Activated CD4-positive, CD25-positive, alpha-beta regulatory T cell treated with anti-CD3 and anti-CD28 coated beads, Interleukin-2, amount 50 U/mL, for 16 hours (primary cell): Measurements from ENCODE around the gene PADI6.
"Not testable (repeated sequence)": the region's sequence is repeated elsewhere in the genome, so short reads cannot be mapped to it uniquely, and the experiment has no call there.

Experiments used
- DNase-seq: peaks from one replicate; pipeline ENCODE4 v3.0.0-alpha.2; 2020; ENCODE audit warnings: low read depth, low spot score

Gene PADI6

GRCh38 chr1:17404034-17404684 is 32.2 kb downstream of the PADI6 start:
- no peak for DNase-seq

DNA sequence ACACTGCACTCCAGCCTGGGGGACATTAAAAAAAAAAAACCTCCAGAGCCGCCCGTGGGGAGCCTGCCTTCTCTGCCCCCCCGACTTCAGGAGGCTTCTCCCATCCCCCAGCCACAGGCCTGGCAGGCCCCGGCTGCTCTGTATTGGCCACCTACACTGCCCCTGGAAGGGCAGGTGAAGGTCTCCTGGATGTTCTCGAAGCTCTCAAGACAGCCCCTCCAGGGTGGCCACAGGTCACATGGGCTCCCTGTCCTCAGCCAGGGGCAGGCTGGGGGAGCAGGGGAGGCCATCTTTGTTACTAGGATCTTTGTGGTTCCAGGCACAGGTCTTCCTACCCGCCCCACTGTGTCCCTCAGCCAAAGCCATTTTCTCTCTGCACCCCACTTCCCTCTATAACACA is 32.8 kb downstream of the PADI6 start:
- DNase-seq = no peak

- DNase-seq = peak; percentile 6
Observed at GRCh38 chr1:17405898-17406759, 34.1 kb downstream of the PADI6 start.

DNA sequence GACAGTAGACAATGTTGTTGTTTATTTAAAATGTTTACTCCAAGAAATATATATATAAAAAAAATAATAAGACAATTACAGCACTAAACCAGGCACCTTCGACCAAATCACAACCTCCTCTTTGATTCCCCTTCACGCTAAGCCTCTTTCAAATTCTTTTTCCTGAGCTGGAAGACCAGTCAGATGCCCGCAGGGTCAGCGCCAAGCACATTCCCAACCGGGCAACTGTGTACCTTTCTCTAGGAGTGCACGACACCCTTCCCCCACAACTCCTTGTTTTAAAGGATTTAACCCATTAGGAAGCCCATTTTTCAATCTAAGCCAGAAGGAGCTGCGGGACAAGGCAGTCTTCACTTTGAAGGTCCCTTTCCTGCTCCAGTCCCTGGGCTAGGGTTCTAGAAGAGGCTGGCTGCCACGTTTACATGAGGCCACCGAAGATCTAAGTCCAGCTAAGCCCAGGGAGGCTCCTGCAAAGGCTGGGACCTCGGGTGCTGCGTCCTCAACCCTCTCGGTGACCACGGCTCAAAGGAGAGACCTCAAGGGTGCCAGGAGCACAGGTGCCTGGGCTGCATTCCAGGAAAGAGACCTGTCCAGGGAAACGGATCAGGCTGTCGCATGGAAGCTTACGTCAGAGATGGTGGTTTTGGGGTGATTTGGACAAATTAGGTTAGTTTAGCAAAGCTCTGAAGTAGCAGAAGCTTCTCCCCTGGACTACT is 34.9 kb downstream of the PADI6 start:
- not testable (repeated sequence) for DNase-seq

DNA sequence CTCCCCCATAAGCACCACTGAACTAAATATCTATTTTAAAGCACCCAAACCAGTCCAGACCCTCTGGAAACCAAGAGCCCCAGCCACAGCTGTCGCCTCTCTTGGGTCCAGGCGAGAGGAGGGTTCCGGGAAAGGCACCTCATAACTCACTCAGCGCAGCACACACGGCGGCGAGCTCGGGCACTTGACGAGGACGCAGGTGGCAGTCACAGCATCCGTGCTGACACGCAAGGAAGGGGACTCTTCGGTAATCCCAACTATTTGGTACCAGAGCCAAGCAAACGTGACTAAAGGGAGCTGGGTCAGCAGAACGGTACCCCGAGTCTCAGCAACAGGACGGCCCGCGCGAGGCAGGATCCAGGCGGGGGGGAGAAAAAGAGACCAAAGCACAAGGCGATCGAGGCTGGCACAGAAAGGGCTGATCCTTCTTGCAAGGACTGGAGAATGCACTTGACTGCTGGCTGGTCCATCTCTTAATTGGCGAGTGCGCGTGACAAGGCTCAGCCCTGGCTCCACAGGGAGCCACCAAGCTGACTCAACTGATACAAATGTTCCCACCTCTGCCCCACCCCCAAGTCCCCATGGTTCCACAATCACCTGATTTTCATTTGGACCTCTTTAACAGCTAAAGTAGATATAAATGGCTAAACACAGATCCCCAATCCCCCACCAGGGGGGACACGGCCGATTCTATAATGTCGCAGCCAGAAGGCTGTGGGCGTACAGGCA is 36.0 kb downstream of the PADI6 start:
- DNase-seq = not testable (repeated sequence)

- no peak for DNase-seq
Observed at GRCh38 chr1:17409391-17409811, 37.4 kb downstream of the PADI6 start.

DNA sequence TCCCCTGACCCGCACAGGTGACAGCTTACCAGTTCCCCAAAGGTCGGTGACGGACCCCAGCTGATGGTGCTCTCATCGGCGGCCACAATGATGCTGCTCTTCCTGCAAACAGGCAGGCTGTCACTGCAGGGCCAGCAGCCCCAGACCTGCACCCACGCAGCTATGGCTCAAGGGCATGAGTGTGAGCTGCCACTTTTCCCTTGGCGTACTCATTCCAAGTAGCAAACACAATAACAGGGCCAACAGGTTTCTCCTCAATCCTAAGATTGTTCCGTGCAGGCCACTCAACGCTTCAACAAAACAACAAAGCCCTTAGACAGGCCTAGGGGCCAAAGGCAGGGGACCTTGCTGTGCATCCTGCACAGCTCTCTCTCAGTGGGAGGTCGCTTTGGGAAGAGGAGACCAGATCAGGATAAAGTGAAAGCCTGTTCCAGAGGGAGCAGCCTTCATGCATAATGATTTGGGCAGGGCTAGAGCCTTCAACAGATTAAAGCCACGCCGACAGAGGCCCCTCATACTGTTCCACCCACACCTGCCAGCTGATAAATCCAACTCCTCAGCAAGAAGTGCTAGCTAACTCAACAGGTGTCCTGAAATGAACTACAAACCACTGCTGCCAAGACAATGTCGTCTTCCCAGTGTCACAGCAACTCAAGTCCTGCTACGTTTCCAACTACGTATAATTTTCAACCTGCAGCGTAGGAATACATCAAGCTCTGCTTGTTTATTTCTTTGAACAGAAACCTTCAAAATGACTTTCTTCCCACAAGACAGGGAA is 40.3 kb downstream of the PADI6 start:
- DNase-seq = no peak

- DNase-seq = no peak
Observed at GRCh38 chr1:17414022-17414421, 42.0 kb downstream of the PADI6 start.

- no peak for DNase-seq
Observed at GRCh38 chr1:17416389-17416788, 44.4 kb downstream of the PADI6 start.

DNA sequence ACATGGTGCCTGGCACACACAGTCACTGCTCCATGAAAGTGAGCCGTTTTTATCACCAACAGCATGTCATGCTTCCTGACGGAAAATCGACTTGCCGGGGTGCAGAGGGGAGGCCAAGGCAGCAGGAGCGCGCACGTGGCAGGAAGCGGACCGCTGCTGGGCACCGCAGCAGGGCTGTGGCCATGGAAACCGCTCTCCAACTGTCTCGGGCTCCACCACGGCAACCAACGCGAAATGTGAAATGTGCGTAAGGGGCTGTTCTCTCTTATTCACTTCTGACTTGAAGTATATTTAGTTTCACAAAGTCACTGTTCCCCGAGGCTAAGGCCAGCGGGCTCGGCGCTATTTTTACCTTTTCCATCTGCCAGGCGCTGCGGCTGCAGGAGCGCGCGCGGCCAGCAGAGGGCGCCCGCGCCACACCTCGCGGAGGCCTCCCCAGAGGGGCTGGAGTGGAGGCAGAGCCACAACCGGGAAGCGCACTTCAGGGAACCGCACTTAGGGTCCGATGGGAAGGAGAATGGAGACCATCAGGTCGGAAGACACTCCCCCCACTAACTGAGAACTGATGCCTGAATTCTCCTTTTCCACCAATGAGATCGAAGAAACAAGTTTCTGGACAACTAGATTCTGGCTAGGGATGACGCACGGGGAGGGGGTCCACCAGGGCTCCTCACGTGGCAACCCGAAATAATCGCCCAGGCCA is 47.8 kb downstream of the PADI6 start:
- DNase-seq = peak; percentile 37

DNA sequence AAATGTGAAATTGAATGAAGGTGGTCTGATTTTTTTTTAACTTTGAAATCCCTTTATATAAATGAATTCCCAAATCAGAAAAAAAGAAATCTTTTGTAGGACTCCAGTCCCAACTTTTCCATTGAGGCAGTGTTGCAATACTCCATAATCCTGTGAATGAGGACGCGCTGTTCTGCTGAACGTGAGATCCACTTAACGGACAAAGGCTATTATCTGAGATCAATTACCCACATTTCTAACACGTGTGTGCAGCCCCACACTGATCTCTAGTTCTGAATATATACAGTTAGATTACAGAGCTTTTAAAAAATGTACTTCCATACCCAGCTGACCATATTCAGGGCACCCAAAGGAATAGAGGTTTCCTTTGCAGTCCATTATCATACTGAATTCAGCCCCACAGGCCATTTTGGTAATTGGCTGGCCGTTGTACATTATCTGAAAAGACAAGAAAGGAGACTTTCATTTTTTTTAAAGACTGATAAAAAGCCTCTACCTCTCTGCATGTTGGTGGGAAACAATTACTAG is 48.5 kb downstream of the PADI6 start:
- DNase-seq = no peak

DNA sequence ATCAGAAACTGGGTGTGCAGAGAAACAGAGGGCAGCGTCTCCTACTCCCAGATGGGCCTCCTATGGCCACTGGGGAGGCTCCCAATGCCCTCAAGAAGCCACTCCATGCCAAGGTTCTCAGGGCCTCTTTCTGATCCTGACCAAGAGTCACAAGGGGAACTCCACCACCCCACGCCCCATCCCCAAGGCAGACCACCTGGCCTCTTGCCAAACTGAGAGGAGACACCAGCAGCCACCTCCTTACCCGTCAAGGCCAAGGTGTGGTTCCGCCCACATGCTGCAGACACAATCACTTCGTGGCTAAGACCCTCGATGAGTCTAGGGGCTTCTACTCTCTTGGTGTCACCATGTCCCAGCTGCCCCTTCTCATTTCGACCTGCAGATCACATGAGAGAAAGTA is 50.5 kb downstream of the PADI6 start:
- no peak for DNase-seq

DNA sequence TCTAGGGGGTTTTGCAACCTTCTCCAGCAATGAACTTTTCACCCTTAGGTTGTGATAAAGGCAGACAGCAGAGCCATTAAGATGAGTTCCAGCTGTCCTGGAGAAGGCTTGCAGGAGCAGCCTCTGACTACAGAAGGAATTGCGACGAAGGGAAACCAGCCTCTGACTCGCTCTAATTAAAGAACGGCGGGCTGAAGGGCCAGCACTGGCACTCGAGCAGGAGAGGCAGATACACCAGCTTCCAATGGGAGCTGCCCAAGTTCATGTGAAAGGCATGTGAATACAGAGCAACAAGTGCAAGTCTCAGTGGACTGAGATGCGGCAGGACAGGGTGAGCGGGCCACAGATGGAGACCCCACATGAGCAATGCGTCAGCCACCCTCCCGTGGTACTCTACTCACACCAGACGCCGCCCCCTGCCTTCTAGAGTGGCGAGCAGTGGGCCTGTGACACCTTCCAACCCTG is 51.8 kb downstream of the PADI6 start:
- DNase-seq = no peak

GRCh38 chr1:17425806-17426600 is 54.0 kb downstream of the PADI6 start:
- no peak for DNase-seq

DNA sequence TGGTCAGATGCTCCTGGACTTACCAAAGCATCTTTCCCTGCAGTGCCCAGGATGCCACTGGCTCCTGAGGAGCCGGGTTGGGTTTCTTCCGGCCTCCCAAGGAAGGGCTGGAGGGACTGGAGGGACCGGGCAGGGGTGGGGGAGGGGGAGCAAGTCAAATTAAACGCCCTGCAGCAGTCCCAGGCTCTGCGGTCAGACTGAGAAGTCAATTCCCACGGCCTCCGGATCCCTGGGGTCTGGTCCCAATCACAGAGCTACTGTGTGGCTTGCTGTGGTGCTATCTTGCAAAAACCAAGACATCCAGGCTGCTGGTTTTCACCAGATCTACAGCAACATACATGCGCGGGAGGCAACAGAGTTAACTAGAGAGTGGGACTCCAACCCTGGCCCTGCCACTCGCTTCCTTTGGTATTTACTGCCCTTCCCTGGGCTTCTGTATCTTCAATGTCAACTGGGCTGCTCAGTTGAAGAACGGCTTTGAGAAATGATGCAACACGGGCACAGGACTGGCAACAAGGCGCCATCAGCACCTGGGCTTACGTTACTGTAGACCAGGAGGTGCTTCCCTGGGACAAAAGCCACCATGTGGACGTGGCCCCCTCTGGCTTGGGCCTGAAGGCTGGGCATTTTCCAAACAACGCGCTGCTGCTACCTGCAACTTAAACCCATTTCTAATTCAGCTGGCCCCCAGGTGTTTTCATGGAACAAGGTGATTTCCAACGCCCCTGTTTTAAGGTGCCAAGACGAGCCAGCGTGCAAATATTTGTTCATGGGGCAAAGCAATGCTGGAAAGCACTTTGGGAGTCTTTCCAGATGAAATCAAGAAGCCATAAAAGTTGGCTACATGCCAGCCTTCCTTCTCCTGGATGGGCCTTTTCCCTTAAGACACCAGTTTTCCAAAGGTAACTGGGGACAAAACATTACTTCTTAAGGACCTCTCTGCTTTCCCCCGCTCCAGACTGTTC is 56.0 kb downstream of the PADI6 start:
- DNase-seq = no peak

DNA sequence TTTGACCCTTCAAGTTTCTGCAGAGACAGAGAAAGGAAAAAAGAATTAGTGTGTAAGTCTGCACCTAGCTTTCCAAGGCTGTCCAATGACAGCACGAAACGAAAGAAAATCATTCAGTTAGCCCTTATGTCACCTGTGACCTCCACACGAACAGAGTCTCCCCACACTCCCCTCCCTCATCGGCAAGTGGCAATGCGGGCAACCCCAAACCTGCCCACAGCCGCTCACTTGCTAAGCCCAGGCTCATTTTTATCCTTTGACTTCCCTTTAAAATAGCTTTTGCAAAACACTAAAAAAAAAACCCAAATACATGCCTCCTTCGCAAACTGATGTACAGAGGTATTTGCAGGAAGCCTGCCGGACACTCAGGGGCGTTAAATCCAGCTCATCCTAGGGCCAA is 57.2 kb downstream of the PADI6 start:
- no peak for DNase-seq

DNA sequence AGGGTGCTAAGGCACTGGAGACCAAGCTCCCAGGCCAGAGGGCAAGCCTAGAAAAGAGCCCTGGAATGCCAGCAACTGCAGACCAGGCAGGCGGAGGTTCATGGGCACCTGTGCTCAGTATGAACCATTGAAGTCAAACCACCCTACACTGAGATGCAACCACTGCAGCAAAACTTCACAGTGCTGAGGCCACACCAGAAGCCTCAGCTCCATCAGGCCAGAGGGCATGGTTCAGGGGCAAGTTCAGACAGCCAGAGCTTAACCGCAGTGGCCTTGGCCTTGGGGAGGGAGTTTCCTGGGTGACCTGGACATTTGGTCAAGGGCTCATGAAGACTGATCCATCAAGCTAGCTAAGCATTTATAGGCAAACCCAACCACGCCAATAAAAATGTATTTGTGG is 60.4 kb downstream of the PADI6 start:
- DNase-seq = no peak

DNA sequence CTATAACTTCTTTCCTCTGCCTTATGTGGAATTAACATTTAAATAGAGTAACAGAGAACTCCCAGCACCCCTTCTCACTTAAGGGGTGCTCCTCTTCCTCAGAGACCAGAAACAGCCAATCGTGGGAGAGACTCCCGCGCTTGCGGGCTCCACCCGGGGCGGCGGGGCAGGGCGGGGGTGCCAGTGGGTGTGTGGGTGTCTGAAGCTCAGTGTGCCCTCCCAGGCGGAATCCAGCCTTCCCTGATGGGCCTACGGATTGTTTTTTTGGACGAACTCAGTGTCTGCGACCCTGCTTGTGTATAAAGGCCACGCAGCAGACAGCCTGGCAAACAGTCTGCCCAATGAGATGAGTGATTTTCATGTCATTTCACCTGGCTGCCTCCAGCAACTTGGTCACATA is 61.3 kb downstream of the PADI6 start:
- no peak for DNase-seq
